AG08396 (cell line): ENCODE results near the gene NTNG2.
A peak's percentile ranks its signal among the peaks of the same experiment; 100 is the strongest.

ENCODE experiments used
- DNase-seq: peaks from one replicate; pipeline ENCODE4 v3.0.0; 2012; ENCODE audit warnings: low spot score, mixed read lengths

The NTNG2 gene

GRCh38 chr9:132236662-132237311 is 74.9 kb downstream of the NTNG2 start:
- DNase-seq, result no peak

- DNase-seq, result no peak
These were observed 75.6 kb downstream of the NTNG2 start for GRCh38 chr9:132237481-132237880.

- DNase-seq, result no peak
These were observed 76.4 kb downstream of the NTNG2 start for GRCh38 chr9:132238026-132238972.

- DNase-seq, result no peak
These were observed 77.1 kb downstream of the NTNG2 start for GRCh38 chr9:132238992-132239391.

GRCh38 chr9:132239518-132239917 is 77.7 kb downstream of the NTNG2 start:
- no peak for DNase-seq

GRCh38 chr9:132239999-132240840 is 78.4 kb downstream of the NTNG2 start:
- no peak for DNase-seq

GRCh38 chr9:132240841-132241482 is 79.1 kb downstream of the NTNG2 start:
- DNase-seq, result peak; percentile 97

GRCh38 chr9:132241483-132241839 is 79.6 kb downstream of the NTNG2 start:
- DNase-seq, result no peak

- DNase-seq, result no peak
These were observed 80.2 kb downstream of the NTNG2 start for GRCh38 chr9:132241840-132242620.

- DNase-seq, result no peak
These were observed 80.8 kb downstream of the NTNG2 start for GRCh38 chr9:132242621-132243155.

- DNase-seq, result no peak
These were observed 81.6 kb downstream of the NTNG2 start for GRCh38 chr9:132243156-132244074.

- no peak for DNase-seq
These were observed 83.0 kb downstream of the NTNG2 start for GRCh38 chr9:132244582-132245455.

GRCh38 chr9:132245465-132245864 is 83.6 kb downstream of the NTNG2 start:
- DNase-seq, result no peak

- no peak for DNase-seq
These were observed 86.1 kb downstream of the NTNG2 start for GRCh38 chr9:132247942-132248341.

GRCh38 chr9:132249123-132249522 is 87.3 kb downstream of the NTNG2 start:
- DNase-seq, result no peak

- DNase-seq, result no peak
These were observed 87.8 kb downstream of the NTNG2 start for GRCh38 chr9:132249690-132250089.

GRCh38 chr9:132250324-132251262 is 88.7 kb downstream of the NTNG2 start:
- no peak for DNase-seq

GRCh38 chr9:132260846-132261245 is 99.0 kb downstream of the NTNG2 start:
- DNase-seq, result no peak
